PC-9 (cell line): Measurements from ENCODE around the gene SMAP1. TPM values are rescaled to one million over a fixed set of nuclear protein-coding genes. Genes with fewer than 3 reads are reported as not detected.

Experiments
- BruUV-seq: library from RNA; stranded (reverse); fragments of 400-500 nt; replicated peaks from 2 replicates; lab custom pipeline; 2021; lab: Mats Ljungman, UMichigan
- CTCF ChIA-PET: fragments of 300-600 bp; sonication (Branson Sonifier 250); formaldehyde crosslinking; loops from one replicate; lab custom pipeline; 2022; ENCODE audit warnings: antibody characterized with exemption; lab: Charles Lee
- POLR2A ChIA-PET: fragments of 300-600 bp; sonication (Branson Sonifier 250); formaldehyde crosslinking; loops from one replicate; lab custom pipeline; 2022; ENCODE audit warnings: antibody characterized with exemption; ENCODE audit not compliant: unreplicated experiment; lab: Charles Lee
- DNase-seq, 2 experiments: peaks; one replicate each; pipeline versions ENCODE4 v3.0.0 to v3.0.0-alpha.2; 2015 to 2022; ENCODE audit warnings: mixed read lengths in 1 of 2
- H2AFZ ChIP-seq: fragments of 200-600 bp; sonication (generic); 2 replicates; pipeline ENCODE4 v1.8.1; 2017; ENCODE audit warnings: antibody characterized with exemption
- H3F3A ChIP-seq: fragments of 200-600 bp; sonication (generic); 2 replicates; pipeline ENCODE4 v1.8.1; 2017; ENCODE audit warnings: antibody characterized with exemption, mild to moderate bottlenecking, low read depth; ENCODE audit not compliant: insufficient read depth
- H3K27ac ChIP-seq: fragments of 200-600 bp; sonication (generic); 2 replicates; pipeline ENCODE4 v1.6.1; 2016; ENCODE audit warnings: mixed run types
- H3K27me3 ChIP-seq: fragments of 200-600 bp; sonication (generic); 2 replicates; pipeline ENCODE4 v1.6.1; 2016; ENCODE audit warnings: low read depth, mixed run types; ENCODE audit not compliant: insufficient read depth
- H3K36me3 ChIP-seq: fragments of 200-600 bp; sonication (generic); 2 replicates; pipeline ENCODE4 v1.6.1; 2016; ENCODE audit warnings: low read depth, mixed run types
- H3K4me1 ChIP-seq: fragments of 200-600 bp; sonication (generic); replicated peaks from 2 replicates; pipeline ENCODE4 v1.6.1; 2016; ENCODE audit warnings: mixed run types; ENCODE audit not compliant: insufficient read depth
- H3K4me2 ChIP-seq: fragments of 200-600 bp; sonication (generic); 2 replicates; pipeline ENCODE4 v1.6.1; 2017; ENCODE audit warnings: mixed run types
- H3K4me3 ChIP-seq: fragments of 200-600 bp; sonication (generic); 2 replicates; pipeline ENCODE4 v1.6.1; 2016; ENCODE audit warnings: mixed run types
- H3K79me2 ChIP-seq: fragments of 200-600 bp; sonication (generic); 2 replicates; pipeline ENCODE4 v1.6.1; 2017; ENCODE audit warnings: low read depth, mixed run types
- H3K9me2 ChIP-seq: fragments of 200-600 bp; sonication (generic); 2 replicates; pipeline ENCODE4 v1.8.1; 2017; ENCODE audit warnings: mild to moderate bottlenecking; ENCODE audit not compliant: insufficient read depth
- H3K9me3 ChIP-seq: fragments of 200-600 bp; sonication (generic); 2 replicates; pipeline ENCODE4 v1.8.1; 2016; ENCODE audit warnings: low read depth; ENCODE audit not compliant: insufficient read depth
- H4K20me1 ChIP-seq: fragments of 200-600 bp; sonication (generic); 2 replicates; pipeline ENCODE4 v1.8.1; 2017; ENCODE audit not compliant: insufficient read depth
- CTCF ChIP-seq: fragments of 200-600 bp; sonication (generic); conservative IDR thresholded peaks from 2 replicates; pipeline ENCODE4 v1.6.1; 2017; ENCODE audit warnings: mixed run types, antibody characterized with exemption, mild to moderate bottlenecking, moderate library complexity
- EZH2 ChIP-seq: fragments of 200-600 bp; sonication (generic); IDR thresholded peaks from 2 replicates; pipeline ENCODE4 v1.8.0; 2017; ENCODE audit warnings: antibody characterized with exemption, low read depth
- intact Hi-C: fragments of 100-400 bp; cut with micrococcal nuclease; formaldehyde crosslinking; loops from one replicate; pipeline ENCODE4 v1.10.0; 2022; ENCODE audit not compliant: unreplicated experiment
- total RNA-seq: library from RNA; stranded (reverse); gene quantifications from 2 replicates; pipeline ENCODE4 v1.2.3, GENCODE V29; 2021

The SMAP1 gene
- total RNA-seq, 1 experiment from 2014 or later, result 29.3 TPM

GRCh38 chr6:70903665-70904452 is 236.2 kb downstream of the SMAP1 start:
- Histone ChIP-seq H3K27me3 (no peaks in the 10 kb centered on the region), H3K36me3 (no peaks in the 10 kb centered on the region), H3K9me3 (no peaks in the 10 kb centered on the region), H3K4me3 (no peak overlapping the region), H3K79me2 (no peaks in the 10 kb centered on the region), H3F3A (no peaks in the 10 kb centered on the region), H3K4me2 (no peak overlapping the region), H4K20me1 (no peaks in the 10 kb centered on the region), H3K4me1 (no peaks in the 10 kb centered on the region), H2AFZ (no peak overlapping the region; the same call in 1 of the 2 replicates), H3K27ac (no peak overlapping the region), H3K9me2 (no peaks in the 10 kb centered on the region)
- no peak for DNase-seq
- intact Hi-C loops, result no loop called here
- no TSS peak for BruUV-seq
- TF ChIP-seq EZH2, result no peak
- no peak for TF ChIP-seq CTCF
- POLR2A ChIA-PET, result no interaction called here
- CTCF ChIA-PET, result no interaction called here

- intact Hi-C loops, result no loop called here
- H3F3A ChIP-seq, result no peaks in the 10 kb centered on the region
- no peak overlapping the region for H3K4me3 ChIP-seq
- ChIA-PET CTCF (no interaction called here), POLR2A (no interaction called here)
- H3K27me3 ChIP-seq, result no peaks in the 10 kb centered on the region
- no TSS peak for BruUV-seq
- no peak for DNase-seq
- no peaks in the 10 kb centered on the region for H3K79me2 ChIP-seq
- H3K9me3 ChIP-seq, result no peaks in the 10 kb centered on the region
- no peak overlapping the region for H3K4me2 ChIP-seq
- H4K20me1 ChIP-seq, result no peaks in the 10 kb centered on the region
- no peaks in the 10 kb centered on the region for H3K36me3 ChIP-seq
- H3K27ac ChIP-seq, result no peak overlapping the region
- no peak overlapping the region for H2AFZ ChIP-seq
- H3K9me2 ChIP-seq, result no peaks in the 10 kb centered on the region
- no peaks in the 10 kb centered on the region for H3K4me1 ChIP-seq
- TF ChIP-seq EZH2, result no peak
- no peak for TF ChIP-seq CTCF
Measured at GRCh38 chr6:70905742-70906141, 238.1 kb downstream of the SMAP1 start.

Other genes with a start within 250 kb of the SMAP1 start
- 29.1 and 40.1 TPM in 2 replicates for gene SDHAF4, start 101.0 kb upstream of the SMAP1 start, total RNA-seq